ENCODE measurements around the gene OR10P1. TPM values are rescaled to one million over a fixed set of nuclear protein-coding genes. Genes with fewer than 3 reads are reported as not detected.
A peak's percentile ranks its signal among the peaks of the same experiment; 100 is the strongest.

OR10P1 gene
- total RNA-seq, 1 donor from 2014 or later: not detected

DNA sequence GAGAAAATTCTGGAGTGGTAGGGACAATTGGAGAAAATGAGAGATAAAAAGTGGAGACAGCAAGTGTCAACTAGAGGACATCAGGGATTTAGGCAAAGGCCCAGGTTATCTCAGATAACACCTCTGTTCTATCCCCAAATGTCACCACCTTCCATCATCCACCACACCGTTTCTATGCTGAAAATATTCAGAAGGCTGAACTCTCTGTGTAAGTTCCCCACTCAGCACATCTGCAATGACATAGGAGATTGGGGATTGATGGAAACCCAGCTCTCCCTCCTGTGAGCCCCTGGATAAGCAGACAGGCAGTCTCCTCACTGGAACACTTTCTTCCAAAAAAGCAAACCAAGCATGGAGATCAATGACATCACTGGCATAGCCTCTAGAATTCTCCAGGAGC, 5.6 kb upstream of the OR10P1 start:
- no peak for TF ChIP-seq CTCF (IDR thresholded peaks at IDR 0.05; ENCODE audit: unreplicated experiment)
- Mint-ChIP-seq H3K27me3 (ENCODE audit: unreplicated experiment) (peaks cover 3% of the 10 kb centered on the region), H3K27ac (ENCODE audit: unreplicated experiment) (no peak overlapping the region)

GRCh38 chr12:55631733-55632132, 5.0 kb upstream of the OR10P1 start:
- Mint-ChIP-seq H3K36me3 (ENCODE audit: low read depth, unreplicated experiment) (no peaks in the 10 kb centered on the region), H3K27me3 (ENCODE audit: unreplicated experiment) (peaks cover 3% of the 10 kb centered on the region), H3K4me3 (ENCODE audit: unreplicated experiment) (no peak overlapping the region), H3K4me1 (ENCODE audit: unreplicated experiment) (peaks cover 24% of the 10 kb centered on the region), H3K9me3 (ENCODE audit: unreplicated experiment) (no peaks in the 10 kb centered on the region), H3K27ac (ENCODE audit: unreplicated experiment) (no peak overlapping the region)
- TF ChIP-seq CTCF (IDR thresholded peaks at IDR 0.05; ENCODE audit: unreplicated experiment): no peak
- DNase-seq (ENCODE audit: low spot score): no peak

More for the DNA sequence above, 5.6 kb upstream of the OR10P1 start:
- no peak for DNase-seq (ENCODE audit: low spot score)
- Mint-ChIP-seq H3K4me3 (ENCODE audit: unreplicated experiment) (no peak overlapping the region), H3K4me1 (ENCODE audit: unreplicated experiment) (peaks cover 24% of the 10 kb centered on the region), H3K36me3 (ENCODE audit: low read depth, unreplicated experiment) (no peaks in the 10 kb centered on the region), H3K9me3 (ENCODE audit: unreplicated experiment) (no peaks in the 10 kb centered on the region)

GRCh38 chr12:55633151-55633550, 3.5 kb upstream of the OR10P1 start:
- no peak for DNase-seq (ENCODE audit: low spot score)
- Mint-ChIP-seq H3K27me3 (ENCODE audit: unreplicated experiment) (peaks cover 8% of the 10 kb centered on the region), H3K4me1 (ENCODE audit: unreplicated experiment) (peaks cover 24% of the 10 kb centered on the region), H3K27ac (ENCODE audit: unreplicated experiment) (peak overlapping the region; percentile 53), H3K4me3 (ENCODE audit: unreplicated experiment) (no peak overlapping the region), H3K36me3 (ENCODE audit: low read depth, unreplicated experiment) (no peaks in the 10 kb centered on the region), H3K9me3 (ENCODE audit: unreplicated experiment) (no peaks in the 10 kb centered on the region)
- TF ChIP-seq CTCF (IDR thresholded peaks at IDR 0.05; ENCODE audit: unreplicated experiment): no peak

DNA sequence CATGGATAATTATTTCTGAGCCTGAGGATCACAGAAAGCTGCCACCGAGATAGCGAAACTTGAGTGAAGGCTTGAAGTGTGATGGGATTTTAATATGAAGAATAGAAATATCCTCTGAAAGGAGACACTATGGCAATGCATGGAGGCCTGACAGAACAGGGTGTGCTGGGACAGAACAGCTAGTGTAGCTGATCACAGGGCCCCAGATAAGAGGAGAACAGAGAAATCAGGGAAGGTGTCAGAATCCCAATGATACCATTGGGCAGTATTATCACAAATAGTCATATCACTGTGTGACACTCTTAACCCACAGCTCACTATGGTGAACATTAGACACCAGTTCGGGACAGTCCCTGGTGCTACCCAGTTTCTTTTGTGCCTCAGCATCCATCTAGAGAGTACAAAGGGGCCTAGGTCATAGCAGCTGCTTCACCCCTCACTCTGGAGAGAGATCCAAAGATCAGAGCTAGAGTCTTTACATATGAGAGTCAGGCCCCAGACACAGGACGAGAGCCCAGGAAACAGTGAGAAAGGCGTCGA, 506 bp upstream of the OR10P1 start:
- H3K36me3 Mint-ChIP-seq (ENCODE audit: low read depth, unreplicated experiment): no peaks in the 10 kb centered on the region
- no peak overlapping the region for H3K4me3 Mint-ChIP-seq (ENCODE audit: unreplicated experiment)
- H3K9me3 Mint-ChIP-seq (ENCODE audit: unreplicated experiment): no peaks in the 10 kb centered on the region
- no peak for DNase-seq (ENCODE audit: low spot score)
- H3K27me3 Mint-ChIP-seq (ENCODE audit: unreplicated experiment): peaks cover 9% of the 10 kb centered on the region
- no peak overlapping the region for H3K27ac Mint-ChIP-seq (ENCODE audit: unreplicated experiment)
- H3K4me1 Mint-ChIP-seq (ENCODE audit: unreplicated experiment): peaks cover 24% of the 10 kb centered on the region
- TF ChIP-seq CTCF (IDR thresholded peaks at IDR 0.05; ENCODE audit: unreplicated experiment): no peak

GRCh38 chr12:55637467-55637866, 775 bp downstream of the OR10P1 start:
- Mint-ChIP-seq H3K4me1 (ENCODE audit: unreplicated experiment) (peaks cover 18% of the 10 kb centered on the region), H3K27ac (ENCODE audit: unreplicated experiment) (no peak overlapping the region), H3K27me3 (ENCODE audit: unreplicated experiment) (peaks cover 9% of the 10 kb centered on the region), H3K36me3 (ENCODE audit: low read depth, unreplicated experiment) (no peaks in the 10 kb centered on the region), H3K9me3 (ENCODE audit: unreplicated experiment) (no peaks in the 10 kb centered on the region), H3K4me3 (ENCODE audit: unreplicated experiment) (no peak overlapping the region)
- DNase-seq (ENCODE audit: low spot score): no peak
- TF ChIP-seq CTCF (IDR thresholded peaks at IDR 0.05; ENCODE audit: unreplicated experiment): no peak

Measured in endothelial cell (in vitro differentiated cells).